ENCODE data around the gene CCDC192.

The CCDC192 gene

GRCh38 chr5:127848098-127848497 is 144.9 kb downstream of the CCDC192 start:
- DNase-seq (ENCODE audit: low read depth), result no peak
- H3K4me3 ChIP-seq (ENCODE audit: low read depth, low read length), result no peak overlapping the region
- no peak for TF ChIP-seq CTCF (IDR thresholded peaks at IDR 0.05; ENCODE audit: control insufficient read depth, extremely low read depth, insufficient read depth)

DNA sequence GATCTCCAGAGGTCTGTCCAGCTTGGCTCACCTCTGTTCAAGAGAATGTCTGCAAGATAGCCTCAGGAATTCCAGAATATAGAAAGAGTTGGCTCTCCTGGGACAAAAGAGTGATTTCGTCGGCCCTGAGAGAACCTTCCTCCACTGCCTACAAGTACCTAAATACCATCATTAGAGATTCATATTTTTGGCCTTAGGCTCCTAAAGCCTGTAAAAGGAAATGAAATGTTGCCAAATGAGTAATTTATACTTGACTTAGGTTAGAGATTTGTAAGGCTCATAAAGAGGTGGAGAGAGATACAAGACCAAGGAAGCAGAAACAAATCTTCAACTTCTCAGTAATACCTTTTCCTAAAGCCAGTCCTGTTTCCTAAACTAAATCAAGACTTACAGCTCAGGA is 146.2 kb downstream of the CCDC192 start:
- TF ChIP-seq CTCF (IDR thresholded peaks at IDR 0.05; ENCODE audit: control insufficient read depth, extremely low read depth, insufficient read depth), result no peak
- no peak overlapping the region for H3K4me3 ChIP-seq (ENCODE audit: low read depth, low read length)
- no peak for DNase-seq (ENCODE audit: low read depth)

- no peak for TF ChIP-seq CTCF (IDR thresholded peaks at IDR 0.05; ENCODE audit: control insufficient read depth, extremely low read depth, insufficient read depth)
- no peak overlapping the region for H3K4me3 ChIP-seq (ENCODE audit: low read depth, low read length)
- DNase-seq (ENCODE audit: low read depth), result no peak
These were observed 146.7 kb downstream of the CCDC192 start for GRCh38 chr5:127849891-127850290.

DNA sequence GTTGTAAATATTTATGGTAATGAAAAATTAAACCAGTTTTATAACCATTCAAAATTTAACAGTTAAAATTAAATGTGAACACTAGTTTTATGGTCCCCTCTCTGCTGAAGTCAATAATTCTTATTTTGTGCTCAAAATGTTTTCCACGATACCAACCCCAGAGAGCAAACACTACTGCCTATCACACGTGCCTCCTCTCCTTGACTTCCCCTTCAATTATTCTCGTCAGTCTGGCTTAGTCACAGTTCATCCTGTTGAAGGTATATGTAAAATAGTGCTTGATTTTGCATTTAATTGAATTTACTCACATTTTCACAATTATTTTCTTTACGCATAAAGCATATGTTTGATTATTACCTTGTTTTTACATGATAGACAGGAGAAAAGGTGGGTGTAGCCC is 148.8 kb downstream of the CCDC192 start:
- no peak for DNase-seq (ENCODE audit: low read depth)
- no peak overlapping the region for H3K4me3 ChIP-seq (ENCODE audit: low read depth, low read length)
- no peak for TF ChIP-seq CTCF (IDR thresholded peaks at IDR 0.05; ENCODE audit: control insufficient read depth, extremely low read depth, insufficient read depth)

GRCh38 chr5:127854520-127854919 is 151.3 kb downstream of the CCDC192 start:
- no peak for TF ChIP-seq CTCF (IDR thresholded peaks at IDR 0.05; ENCODE audit: control insufficient read depth, extremely low read depth, insufficient read depth)
- no peak for DNase-seq (ENCODE audit: low read depth)
- no peak overlapping the region for H3K4me3 ChIP-seq (ENCODE audit: low read depth, low read length)

GRCh38 chr5:127856292-127856691 is 153.1 kb downstream of the CCDC192 start:
- no peak overlapping the region for H3K4me3 ChIP-seq (ENCODE audit: low read depth, low read length)
- no peak for DNase-seq (ENCODE audit: low read depth)
- no peak for TF ChIP-seq CTCF (IDR thresholded peaks at IDR 0.05; ENCODE audit: control insufficient read depth, extremely low read depth, insufficient read depth)

DNA sequence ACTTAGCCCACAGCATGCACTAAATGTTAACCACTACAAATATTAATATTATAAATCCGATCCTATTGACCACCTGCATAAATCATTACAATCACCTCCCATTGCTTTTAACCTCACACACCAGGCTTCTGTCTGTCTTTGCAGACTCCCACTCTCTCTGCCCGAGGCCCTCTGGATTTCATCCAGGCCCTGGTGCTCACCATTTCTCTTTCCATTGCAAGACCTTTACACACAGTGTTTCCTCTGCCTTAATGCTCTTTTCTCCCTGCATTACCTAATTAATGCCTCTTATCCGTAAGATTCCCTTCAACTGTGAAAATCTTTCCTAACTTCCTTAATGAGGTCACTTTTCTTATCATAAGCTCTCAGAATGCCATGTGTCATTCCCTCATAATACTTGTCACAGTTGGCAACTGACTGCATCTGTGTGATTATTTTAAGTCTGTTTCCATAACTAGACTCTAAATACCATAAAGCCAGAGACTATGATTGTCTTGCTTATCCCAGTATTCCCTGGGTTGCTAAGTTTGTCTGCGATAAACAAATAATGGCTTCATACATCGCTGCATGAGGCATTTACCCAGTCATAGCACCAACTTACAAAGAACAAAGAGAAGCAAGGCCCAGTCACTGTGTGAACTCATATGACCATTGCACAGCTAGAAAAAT is 155.1 kb downstream of the CCDC192 start:
- H3K4me3 ChIP-seq (ENCODE audit: low read depth, low read length), result no peak overlapping the region
- TF ChIP-seq CTCF (IDR thresholded peaks at IDR 0.05; ENCODE audit: control insufficient read depth, extremely low read depth, insufficient read depth), result no peak
- no peak for DNase-seq (ENCODE audit: low read depth)
